WI38 (cell line): ENCODE measurements around the gene IFFO2.

ENCODE experiments used
- H3K4me3 ChIP-seq: 2 replicates; pipeline ENCODE4 v1.5.1; 2011; ENCODE audit warnings: low read depth, mild to moderate bottlenecking, control low read depth, low read length
- CTCF ChIP-seq: IDR thresholded peaks from 2 replicates; pipeline ENCODE4 v1.5.1; 2012; ENCODE audit warnings: low read depth, mild to moderate bottlenecking, control low read depth, low read length

Gene IFFO2

GRCh38 chr1:18962855-18963737 is 6.6 kb upstream of the IFFO2 start:
- no peak for TF ChIP-seq CTCF
- no peak overlapping the region for H3K4me3 ChIP-seq

- H3K4me3 ChIP-seq: no peak overlapping the region
- TF ChIP-seq CTCF: no peak
Observed at GRCh38 chr1:18962121-18962721, 5.7 kb upstream of the IFFO2 start.

GRCh38 chr1:18960821-18961220 is 4.3 kb upstream of the IFFO2 start:
- no peak for TF ChIP-seq CTCF
- H3K4me3 ChIP-seq: no peak overlapping the region

GRCh38 chr1:18960409-18960808 is 3.9 kb upstream of the IFFO2 start:
- no peak for TF ChIP-seq CTCF
- H3K4me3 ChIP-seq: no peak overlapping the region

GRCh38 chr1:18959591-18959990 is 3.1 kb upstream of the IFFO2 start:
- no peak for TF ChIP-seq CTCF

GRCh38 chr1:18957532-18958300 is 1.2 kb upstream of the IFFO2 start:
- TF ChIP-seq CTCF: no peak
- H3K4me3 ChIP-seq: no peak overlapping the region; the same call in 1 of the 2 replicates

More at GRCh38 chr1:18959591-18959990, 3.1 kb upstream of the IFFO2 start:
- no peak overlapping the region for H3K4me3 ChIP-seq
